ENCODE data around the gene PTGFR.

DNA sequence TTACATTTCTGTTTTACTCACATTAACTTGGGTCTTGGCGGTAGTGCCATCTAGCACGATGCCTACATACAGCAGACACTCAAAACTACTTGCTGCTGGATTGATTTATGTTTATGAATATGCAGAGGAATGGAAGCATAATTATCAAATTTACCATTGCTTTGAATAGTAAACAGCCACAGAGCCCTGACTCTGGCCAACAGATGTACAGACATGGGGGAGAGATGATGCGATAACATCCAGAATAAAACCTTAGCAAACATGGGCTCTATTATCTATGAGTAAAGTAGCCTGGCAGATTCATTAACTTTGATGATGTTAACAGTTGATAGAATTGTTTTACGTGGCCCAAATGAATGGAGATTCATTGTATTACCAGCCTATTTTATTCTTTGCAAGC lies 42.8 kb downstream of the PTGFR start:
- no peak for TF ChIP-seq POLR2A (IDR thresholded peaks at IDR 0.05)
- TF ChIP-seq, protein P1, sequence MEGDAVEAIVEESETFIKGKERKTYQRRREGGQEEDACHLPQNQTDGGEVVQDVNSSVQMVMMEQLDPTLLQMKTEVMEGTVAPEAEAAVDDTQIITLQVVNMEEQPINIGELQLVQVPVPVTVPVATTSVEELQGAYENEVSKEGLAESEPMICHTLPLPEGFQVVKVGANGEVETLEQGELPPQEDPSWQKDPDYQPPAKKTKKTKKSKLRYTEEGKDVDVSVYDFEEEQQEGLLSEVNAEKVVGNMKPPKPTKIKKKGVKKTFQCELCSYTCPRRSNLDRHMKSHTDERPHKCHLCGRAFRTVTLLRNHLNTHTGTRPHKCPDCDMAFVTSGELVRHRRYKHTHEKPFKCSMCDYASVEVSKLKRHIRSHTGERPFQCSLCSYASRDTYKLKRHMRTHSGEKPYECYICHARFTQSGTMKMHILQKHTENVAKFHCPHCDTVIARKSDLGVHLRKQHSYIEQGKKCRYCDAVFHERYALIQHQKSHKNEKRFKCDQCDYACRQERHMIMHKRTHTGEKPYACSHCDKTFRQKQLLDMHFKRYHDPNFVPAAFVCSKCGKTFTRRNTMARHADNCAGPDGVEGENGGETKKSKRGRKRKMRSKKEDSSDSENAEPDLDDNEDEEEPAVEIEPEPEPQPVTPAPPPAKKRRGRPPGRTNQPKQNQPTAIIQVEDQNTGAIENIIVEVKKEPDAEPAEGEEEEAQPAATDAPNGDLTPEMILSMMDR (IDR thresholded peaks at IDR 0.05), result no peak

Data from prostate gland (tissue), 2 donors.